OCI-LY7 (cell line): ENCODE measurements around the gene ARHGEF16. TPM values are rescaled to one million over a fixed set of nuclear protein-coding genes. Genes with fewer than 3 reads are reported as not detected.

ENCODE experiments used
- BruUV-seq: library from RNA; stranded (reverse); fragments of 400-500 nt; replicated peaks from 2 replicates; lab custom pipeline; 2021; lab: Mats Ljungman, UMichigan
- CTCF ChIA-PET: fragments of 300-600 bp; sonication (Branson Sonifier 250); formaldehyde crosslinking; loops from one replicate; lab custom pipeline; 2022; ENCODE audit warnings: antibody characterized with exemption; ENCODE audit not compliant: unreplicated experiment; lab: Charles Lee
- POLR2A ChIA-PET: fragments of 300-600 bp; sonication (Branson Sonifier 250); formaldehyde crosslinking; loops from one replicate; lab custom pipeline; 2022; ENCODE audit warnings: antibody characterized with exemption; lab: Charles Lee
- DNase-seq: peaks from one replicate; pipeline ENCODE4 v3.0.0-alpha.2; 2015; ENCODE audit warnings: low spot score
- H2AFZ ChIP-seq: fragments of 200-600 bp; sonication (generic), shearing (Covaris generic); 2 replicates; pipeline ENCODE4 v1.6.1; 2014; ENCODE audit warnings: mild to moderate bottlenecking, antibody characterized with exemption, low read length, moderate library complexity
- H3K27ac ChIP-seq: fragments of 200-600 bp; sonication (generic); 2 replicates; pipeline ENCODE4 v1.5.1; 2014; ENCODE audit warnings: mixed run types, low read depth, mild to moderate bottlenecking, moderate library complexity, low read length, inconsistent platforms; ENCODE audit not compliant: poor library complexity, severe bottlenecking
- H3K36me3 ChIP-seq: fragments of 200-600 bp; sonication (generic); 2 replicates; pipeline ENCODE4 v1.6.1; 2014; ENCODE audit warnings: mild to moderate bottlenecking, antibody characterized with exemption, low read length, moderate library complexity, mixed read lengths; ENCODE audit not compliant: insufficient read depth
- H3K4me1 ChIP-seq: fragments of 200-600 bp; sonication (generic); 2 replicates; pipeline ENCODE4 v1.5.1; 2014; ENCODE audit warnings: mild to moderate bottlenecking, low read length; ENCODE audit not compliant: insufficient read depth, poor library complexity, severe bottlenecking
- H3K4me2 ChIP-seq: fragments of 200-600 bp; sonication (generic); 2 replicates; pipeline ENCODE4 v1.6.1; 2014; ENCODE audit warnings: mild to moderate bottlenecking, low read length
- H3K4me3 ChIP-seq: fragments of 200-600 bp; sonication (generic); 2 replicates; pipeline ENCODE4 v1.5.1; 2014; ENCODE audit warnings: mild to moderate bottlenecking, low read depth, low read length; ENCODE audit not compliant: poor library complexity, severe bottlenecking
- H3K79me2 ChIP-seq: fragments of 200-600 bp; sonication (generic); 2 replicates; pipeline ENCODE4 v1.6.1; 2016; ENCODE audit warnings: low read depth, mild to moderate bottlenecking, low read length, moderate library complexity, mixed read lengths; ENCODE audit not compliant: insufficient read depth
- H3K9me2 ChIP-seq: fragments of 200-600 bp; sonication (generic); 2 replicates; pipeline ENCODE4 v1.6.1; 2016; ENCODE audit warnings: mild to moderate bottlenecking, low read length, mixed read lengths; ENCODE audit not compliant: insufficient read depth
- H3K9me3 ChIP-seq: fragments of 200-600 bp; sonication (generic); 2 replicates; pipeline ENCODE4 v1.6.1; 2014; ENCODE audit warnings: mild to moderate bottlenecking, mixed run types, low read length, mixed read lengths
- H4K20me1 ChIP-seq: fragments of 200-600 bp; sonication (generic); 2 replicates; pipeline ENCODE4 v1.6.1; 2014; ENCODE audit warnings: mild to moderate bottlenecking, antibody characterized with exemption, low read length, moderate library complexity, mixed read lengths; ENCODE audit not compliant: insufficient read depth
- EZH2phosphoT487 ChIP-seq: fragments of 200-600 bp; sonication (generic); IDR thresholded peaks from 2 replicates; pipeline ENCODE4 v1.6.1; 2018; ENCODE audit warnings: low read depth, borderline replicate concordance, mild to moderate bottlenecking, mixed run types, antibody characterized with exemption, low read length, moderate library complexity, mixed read lengths
- intact Hi-C: fragments of 100-400 bp; cut with micrococcal nuclease; formaldehyde crosslinking; loops from one replicate; pipeline ENCODE4 v1.10.0; 2022; ENCODE audit not compliant: unreplicated experiment
- total RNA-seq, 2 experiments: library from RNA; depleted of rRNA in 1 of 2; stranded (reverse); fragments of >200 nt in 1 of 2; shearing (Covaris generic) in 1 of 2; gene quantifications; 2 replicates each; pipeline ENCODE4 v1.2.3, GENCODE V29; 2014 to 2022
- TF ChIP-seq, protein P1 (sequence below): fragments of 200-600 bp; sonication (generic); conservative IDR thresholded peaks from 2 replicates; pipeline ENCODE4 v1.5.1; 2014; ENCODE audit warnings: mild to moderate bottlenecking, antibody characterized with exemption, low read length, moderate library complexity, mixed read lengths

Gene ARHGEF16
- total RNA-seq, 2 experiments from 2014 or later = not detected

DNA sequence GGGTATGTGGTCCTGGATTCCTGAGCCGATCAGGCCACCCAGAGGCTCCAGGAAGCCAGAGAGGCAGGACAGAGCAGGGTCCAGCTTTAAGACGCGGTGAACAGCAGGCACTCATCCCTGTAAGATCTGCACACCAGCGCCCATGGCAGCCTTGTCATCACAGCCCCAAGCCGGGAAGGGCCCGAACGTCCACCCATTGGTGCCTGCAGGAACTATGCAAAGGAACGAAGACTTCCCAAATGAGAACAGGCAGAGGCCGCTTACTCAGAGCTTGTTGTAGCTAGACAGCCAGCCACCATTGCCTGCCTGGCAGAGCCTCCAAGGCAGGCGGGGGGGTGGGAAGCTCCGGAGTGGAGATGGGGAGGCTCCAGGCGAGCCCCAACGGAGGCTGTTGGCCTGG, 12.1 kb upstream of the ARHGEF16 start:
- no peak for DNase-seq
- BruUV-seq = no TSS peak
- TF ChIP-seq EZH2phosphoT487 = no peak
- TF ChIP-seq, protein P1, sequence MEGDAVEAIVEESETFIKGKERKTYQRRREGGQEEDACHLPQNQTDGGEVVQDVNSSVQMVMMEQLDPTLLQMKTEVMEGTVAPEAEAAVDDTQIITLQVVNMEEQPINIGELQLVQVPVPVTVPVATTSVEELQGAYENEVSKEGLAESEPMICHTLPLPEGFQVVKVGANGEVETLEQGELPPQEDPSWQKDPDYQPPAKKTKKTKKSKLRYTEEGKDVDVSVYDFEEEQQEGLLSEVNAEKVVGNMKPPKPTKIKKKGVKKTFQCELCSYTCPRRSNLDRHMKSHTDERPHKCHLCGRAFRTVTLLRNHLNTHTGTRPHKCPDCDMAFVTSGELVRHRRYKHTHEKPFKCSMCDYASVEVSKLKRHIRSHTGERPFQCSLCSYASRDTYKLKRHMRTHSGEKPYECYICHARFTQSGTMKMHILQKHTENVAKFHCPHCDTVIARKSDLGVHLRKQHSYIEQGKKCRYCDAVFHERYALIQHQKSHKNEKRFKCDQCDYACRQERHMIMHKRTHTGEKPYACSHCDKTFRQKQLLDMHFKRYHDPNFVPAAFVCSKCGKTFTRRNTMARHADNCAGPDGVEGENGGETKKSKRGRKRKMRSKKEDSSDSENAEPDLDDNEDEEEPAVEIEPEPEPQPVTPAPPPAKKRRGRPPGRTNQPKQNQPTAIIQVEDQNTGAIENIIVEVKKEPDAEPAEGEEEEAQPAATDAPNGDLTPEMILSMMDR = no peak
- ChIA-PET POLR2A (interaction anchor here (1.1 kb wide), 1 partner anchor 11 kb away, joined by 4 read pairs; no protein-coding TSS in a partner anchor), CTCF (no interaction called here)
- no peaks in the 10 kb centered on the region for H3K79me2 ChIP-seq
- no peak overlapping the region for H3K4me3 ChIP-seq
- no peak overlapping the region for H2AFZ ChIP-seq
- H3K27ac ChIP-seq = no peak overlapping the region
- no peak overlapping the region for H3K4me2 ChIP-seq
- intact Hi-C loops = no loop called here
- no peaks in the 10 kb centered on the region for H3K4me1 ChIP-seq
- H3K36me3 ChIP-seq = no peaks in the 10 kb centered on the region
- H3K9me2 ChIP-seq = no peaks in the 10 kb centered on the region
- no peaks in the 10 kb centered on the region for H4K20me1 ChIP-seq
- no peaks in the 10 kb centered on the region for H3K9me3 ChIP-seq

DNA sequence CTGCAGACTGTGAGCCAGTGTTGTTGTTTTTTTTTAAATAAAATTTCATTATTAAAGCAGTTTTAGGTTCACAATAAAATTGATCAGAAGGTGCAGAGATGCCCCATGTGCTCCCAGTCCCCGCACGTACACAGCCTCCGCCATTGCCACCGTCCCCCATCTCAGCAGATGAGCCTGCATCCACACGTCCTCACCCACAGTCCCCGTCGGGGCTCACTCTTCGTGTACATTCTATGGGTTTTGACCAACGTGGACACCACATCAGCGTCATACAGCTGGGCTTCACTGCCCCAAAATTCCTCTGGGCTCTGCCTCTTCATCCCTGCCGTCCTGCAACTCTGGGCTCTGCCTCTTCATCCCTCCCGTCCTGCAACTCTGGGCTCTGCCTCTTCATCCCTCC, 11.6 kb upstream of the ARHGEF16 start:
- H3K27ac ChIP-seq = no peak overlapping the region
- TF ChIP-seq EZH2phosphoT487 = no peak
- no peaks in the 10 kb centered on the region for H3K9me3 ChIP-seq
- H3K4me3 ChIP-seq = no peak overlapping the region
- no peaks in the 10 kb centered on the region for H4K20me1 ChIP-seq
- DNase-seq = no peak
- no peak overlapping the region for H2AFZ ChIP-seq
- CTCF ChIA-PET = no interaction called here
- POLR2A ChIA-PET = no interaction called here
- H3K4me2 ChIP-seq = no peak overlapping the region
- no peaks in the 10 kb centered on the region for H3K9me2 ChIP-seq
- H3K4me1 ChIP-seq = no peaks in the 10 kb centered on the region
- no peaks in the 10 kb centered on the region for H3K79me2 ChIP-seq
- no peaks in the 10 kb centered on the region for H3K36me3 ChIP-seq
- intact Hi-C loops = no loop called here
- no TSS peak for BruUV-seq

DNA sequence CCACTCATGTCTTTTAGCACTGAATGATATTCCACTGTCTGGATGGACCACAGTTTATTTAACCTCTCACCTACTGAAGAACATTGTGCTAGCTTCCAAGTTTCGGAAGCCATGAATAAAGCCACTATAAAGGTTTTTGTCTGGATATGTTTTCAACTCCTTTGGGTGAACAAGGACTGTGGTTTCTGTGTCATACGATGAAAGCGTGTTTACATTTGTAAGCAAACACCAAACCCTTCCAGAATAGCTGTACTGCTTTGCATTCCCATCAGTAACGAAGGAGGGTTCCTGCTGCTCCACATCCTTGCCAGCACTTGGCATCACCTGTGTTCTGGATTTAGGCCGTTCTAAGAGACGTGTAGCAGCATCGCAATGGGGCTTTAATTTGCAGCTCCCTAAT, 10.7 kb upstream of the ARHGEF16 start:
- no peaks in the 10 kb centered on the region for H3K36me3 ChIP-seq
- no peak for DNase-seq
- no peak overlapping the region for H3K27ac ChIP-seq
- H4K20me1 ChIP-seq = no peaks in the 10 kb centered on the region
- no peaks in the 10 kb centered on the region for H3K9me3 ChIP-seq
- H3K9me2 ChIP-seq = no peaks in the 10 kb centered on the region
- CTCF ChIA-PET = interaction anchor here (0.6 kb wide), 1 partner anchor 1521 kb away, joined by 3 read pairs; no protein-coding TSS in a partner anchor
- intact Hi-C loops = no loop called here
- TF ChIP-seq EZH2phosphoT487 = no peak
- TF ChIP-seq, protein P1 = no peak
- POLR2A ChIA-PET = no interaction called here
- no peak overlapping the region for H3K4me3 ChIP-seq
- H3K79me2 ChIP-seq = no peaks in the 10 kb centered on the region
- BruUV-seq = no TSS peak
- H3K4me2 ChIP-seq = no peak overlapping the region
- no peak overlapping the region for H2AFZ ChIP-seq
- H3K4me1 ChIP-seq = no peaks in the 10 kb centered on the region
